Measurements from ENCODE around the gene KNCN.

- TF ChIP-seq, protein P1, sequence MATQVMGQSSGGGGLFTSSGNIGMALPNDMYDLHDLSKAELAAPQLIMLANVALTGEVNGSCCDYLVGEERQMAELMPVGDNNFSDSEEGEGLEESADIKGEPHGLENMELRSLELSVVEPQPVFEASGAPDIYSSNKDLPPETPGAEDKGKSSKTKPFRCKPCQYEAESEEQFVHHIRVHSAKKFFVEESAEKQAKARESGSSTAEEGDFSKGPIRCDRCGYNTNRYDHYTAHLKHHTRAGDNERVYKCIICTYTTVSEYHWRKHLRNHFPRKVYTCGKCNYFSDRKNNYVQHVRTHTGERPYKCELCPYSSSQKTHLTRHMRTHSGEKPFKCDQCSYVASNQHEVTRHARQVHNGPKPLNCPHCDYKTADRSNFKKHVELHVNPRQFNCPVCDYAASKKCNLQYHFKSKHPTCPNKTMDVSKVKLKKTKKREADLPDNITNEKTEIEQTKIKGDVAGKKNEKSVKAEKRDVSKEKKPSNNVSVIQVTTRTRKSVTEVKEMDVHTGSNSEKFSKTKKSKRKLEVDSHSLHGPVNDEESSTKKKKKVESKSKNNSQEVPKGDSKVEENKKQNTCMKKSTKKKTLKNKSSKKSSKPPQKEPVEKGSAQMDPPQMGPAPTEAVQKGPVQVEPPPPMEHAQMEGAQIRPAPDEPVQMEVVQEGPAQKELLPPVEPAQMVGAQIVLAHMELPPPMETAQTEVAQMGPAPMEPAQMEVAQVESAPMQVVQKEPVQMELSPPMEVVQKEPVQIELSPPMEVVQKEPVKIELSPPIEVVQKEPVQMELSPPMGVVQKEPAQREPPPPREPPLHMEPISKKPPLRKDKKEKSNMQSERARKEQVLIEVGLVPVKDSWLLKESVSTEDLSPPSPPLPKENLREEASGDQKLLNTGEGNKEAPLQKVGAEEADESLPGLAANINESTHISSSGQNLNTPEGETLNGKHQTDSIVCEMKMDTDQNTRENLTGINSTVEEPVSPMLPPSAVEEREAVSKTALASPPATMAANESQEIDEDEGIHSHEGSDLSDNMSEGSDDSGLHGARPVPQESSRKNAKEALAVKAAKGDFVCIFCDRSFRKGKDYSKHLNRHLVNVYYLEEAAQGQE (IDR thresholded peaks at IDR 0.05; ENCODE audit: unreplicated experiment): no peak
- TF ChIP-seq, protein P2, sequence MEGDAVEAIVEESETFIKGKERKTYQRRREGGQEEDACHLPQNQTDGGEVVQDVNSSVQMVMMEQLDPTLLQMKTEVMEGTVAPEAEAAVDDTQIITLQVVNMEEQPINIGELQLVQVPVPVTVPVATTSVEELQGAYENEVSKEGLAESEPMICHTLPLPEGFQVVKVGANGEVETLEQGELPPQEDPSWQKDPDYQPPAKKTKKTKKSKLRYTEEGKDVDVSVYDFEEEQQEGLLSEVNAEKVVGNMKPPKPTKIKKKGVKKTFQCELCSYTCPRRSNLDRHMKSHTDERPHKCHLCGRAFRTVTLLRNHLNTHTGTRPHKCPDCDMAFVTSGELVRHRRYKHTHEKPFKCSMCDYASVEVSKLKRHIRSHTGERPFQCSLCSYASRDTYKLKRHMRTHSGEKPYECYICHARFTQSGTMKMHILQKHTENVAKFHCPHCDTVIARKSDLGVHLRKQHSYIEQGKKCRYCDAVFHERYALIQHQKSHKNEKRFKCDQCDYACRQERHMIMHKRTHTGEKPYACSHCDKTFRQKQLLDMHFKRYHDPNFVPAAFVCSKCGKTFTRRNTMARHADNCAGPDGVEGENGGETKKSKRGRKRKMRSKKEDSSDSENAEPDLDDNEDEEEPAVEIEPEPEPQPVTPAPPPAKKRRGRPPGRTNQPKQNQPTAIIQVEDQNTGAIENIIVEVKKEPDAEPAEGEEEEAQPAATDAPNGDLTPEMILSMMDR (conservative IDR thresholded peaks at IDR 0.05; ENCODE audit: low read depth in 2 of 2): no peak
- no peak for TF ChIP-seq NANOG (IDR thresholded peaks at IDR 0.05; ENCODE audit: borderline replicate concordance)
- TF ChIP-seq POLR2AphosphoS5 (IDR thresholded peaks at IDR 0.05; ENCODE audit: low read depth): no peak
- TF ChIP-seq EZH2 (IDR thresholded peaks at IDR 0.05; ENCODE audit: low read depth, unreplicated experiment): no peak
- no peak for TF ChIP-seq CREB1 (CRISPR knock-in tag; IDR thresholded peaks at IDR 0.05; ENCODE audit: low read depth)
- TF ChIP-seq STAT1 (IDR thresholded peaks at IDR 0.05; ENCODE audit: unreplicated experiment): no peak
- no peak for TF ChIP-seq EZH2phosphoT487 (IDR thresholded peaks at IDR 0.05; ENCODE audit: unreplicated experiment)
- TF ChIP-seq JUNB (IDR thresholded peaks at IDR 0.05; ENCODE audit: unreplicated experiment): no peak
- TF ChIP-seq, protein P3, sequence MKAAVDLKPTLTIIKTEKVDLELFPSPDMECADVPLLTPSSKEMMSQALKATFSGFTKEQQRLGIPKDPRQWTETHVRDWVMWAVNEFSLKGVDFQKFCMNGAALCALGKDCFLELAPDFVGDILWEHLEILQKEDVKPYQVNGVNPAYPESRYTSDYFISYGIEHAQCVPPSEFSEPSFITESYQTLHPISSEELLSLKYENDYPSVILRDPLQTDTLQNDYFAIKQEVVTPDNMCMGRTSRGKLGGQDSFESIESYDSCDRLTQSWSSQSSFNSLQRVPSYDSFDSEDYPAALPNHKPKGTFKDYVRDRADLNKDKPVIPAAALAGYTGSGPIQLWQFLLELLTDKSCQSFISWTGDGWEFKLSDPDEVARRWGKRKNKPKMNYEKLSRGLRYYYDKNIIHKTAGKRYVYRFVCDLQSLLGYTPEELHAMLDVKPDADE (IDR thresholded peaks at IDR 0.05): no peak
Observed at GRCh38 chr1:46554236-46554596, 2.8 kb upstream of the KNCN start.
